HG02981 (cell line): ENCODE results near the gene NEU1.

Source experiments
- ATAC-seq: cut with Tn5 transposase; IDR thresholded peaks from one replicate; pipeline ENCODE4 v1.9.1; 2021; ENCODE audit warnings: mild to moderate bottlenecking, moderate library complexity; ENCODE audit not compliant: unreplicated experiment

NEU1 gene

GRCh38 chr6:31896856-31897611 lies 34.4 kb upstream of the NEU1 start:
- peak; percentile 2 for ATAC-seq

GRCh38 chr6:31896493-31896855 lies 33.9 kb upstream of the NEU1 start:
- no peak for ATAC-seq

- no peak for ATAC-seq
These were observed 30.2 kb upstream of the NEU1 start for GRCh38 chr6:31892821-31893220.

GRCh38 chr6:31889331-31889972 lies 26.8 kb upstream of the NEU1 start:
- ATAC-seq: no peak

GRCh38 chr6:31888276-31889258 lies 25.9 kb upstream of the NEU1 start:
- ATAC-seq: no peak

GRCh38 chr6:31887173-31888007 lies 24.8 kb upstream of the NEU1 start:
- no peak for ATAC-seq

- no peak for ATAC-seq
These were observed 23.9 kb upstream of the NEU1 start for GRCh38 chr6:31886541-31886991.

- ATAC-seq: no peak
These were observed 22.0 kb upstream of the NEU1 start for GRCh38 chr6:31884528-31885035.

- no peak for ATAC-seq
These were observed 21.1 kb upstream of the NEU1 start for GRCh38 chr6:31883676-31884075.

- no peak for ATAC-seq
These were observed 19.7 kb upstream of the NEU1 start for GRCh38 chr6:31882344-31882743.

GRCh38 chr6:31881136-31881859 lies 18.7 kb upstream of the NEU1 start:
- ATAC-seq: no peak

GRCh38 chr6:31880616-31881015 lies 18.0 kb upstream of the NEU1 start:
- no peak for ATAC-seq

- no peak for ATAC-seq
These were observed 17.3 kb upstream of the NEU1 start for GRCh38 chr6:31879901-31880300.

GRCh38 chr6:31879143-31879542 lies 16.5 kb upstream of the NEU1 start:
- ATAC-seq: no peak

- no peak for ATAC-seq
These were observed 16.1 kb upstream of the NEU1 start, which contains the start of gene SLC44A4 for GRCh38 chr6:31878726-31879125. Gene SLC44A4, minus strand, starts transcription at chr6:31878997. Its CDS starts 17 bp downstream, at chr6:31878980.

GRCh38 chr6:31878222-31878621 lies 15.6 kb upstream of the NEU1 start:
- no peak for ATAC-seq

GRCh38 chr6:31877651-31878161 lies 15.1 kb upstream of the NEU1 start:
- no peak for ATAC-seq

GRCh38 chr6:31877125-31877650 lies 14.6 kb upstream of the NEU1 start:
- ATAC-seq: no peak

- no peak for ATAC-seq
These were observed 13.7 kb upstream of the NEU1 start for GRCh38 chr6:31876357-31876756.
